ENCODE data around the gene PDZRN4.

The PDZRN4 gene

GRCh38 chr12:41327096-41327895 is 139.2 kb downstream of the PDZRN4 start:
- Mint-ChIP-seq H3K4me3 (no peak overlapping the region), H3K27ac (no peak overlapping the region), H3K4me1 (ENCODE audit: low read depth) (peaks cover 9% of the 10 kb centered on the region), H3K36me3 (ENCODE audit: low read depth) (no peaks in the 10 kb centered on the region), H3K9me3 (peaks cover 12% of the 10 kb centered on the region), H3K27me3 (no peaks in the 10 kb centered on the region)
- intact Hi-C loops (cut with micrococcal nuclease): no loop called here

- no peaks in the 10 kb centered on the region for H3K36me3 Mint-ChIP-seq (ENCODE audit: low read depth)
- peaks cover 3% of the 10 kb centered on the region for H3K4me1 Mint-ChIP-seq (ENCODE audit: low read depth)
- intact Hi-C loops (cut with micrococcal nuclease): no loop called here
- H3K9me3 Mint-ChIP-seq: peaks cover 31% of the 10 kb centered on the region
- no peak overlapping the region for H3K27ac Mint-ChIP-seq
- H3K27me3 Mint-ChIP-seq: no peaks in the 10 kb centered on the region
- H3K4me3 Mint-ChIP-seq: no peak overlapping the region
Measured at GRCh38 chr12:41333974-41334373, 145.9 kb downstream of the PDZRN4 start.

DNA sequence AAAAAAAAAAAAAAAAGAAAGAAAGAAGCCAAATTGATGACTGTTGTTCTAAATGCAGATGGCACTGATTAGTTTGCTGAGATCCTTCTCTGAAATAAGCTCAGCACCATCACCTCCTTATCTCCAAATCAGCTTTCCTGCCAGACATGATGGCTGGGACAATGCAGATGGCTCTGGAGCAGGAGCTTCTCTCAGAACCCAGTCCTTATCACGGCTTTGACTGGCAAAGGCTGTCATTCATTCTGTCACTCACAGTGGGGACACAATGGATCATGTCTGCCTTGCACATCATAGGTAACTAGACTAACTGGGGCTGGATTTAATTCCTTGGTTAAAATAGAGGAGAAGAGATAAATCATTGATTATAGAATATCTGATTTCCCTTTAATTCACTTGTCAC is 146.3 kb downstream of the PDZRN4 start:
- Mint-ChIP-seq H3K4me3 (no peak overlapping the region), H3K36me3 (ENCODE audit: low read depth) (no peaks in the 10 kb centered on the region), H3K27ac (no peak overlapping the region), H3K27me3 (no peaks in the 10 kb centered on the region), H3K9me3 (peaks cover 31% of the 10 kb centered on the region), H3K4me1 (ENCODE audit: low read depth) (peaks cover 7% of the 10 kb centered on the region)
- intact Hi-C loops (cut with micrococcal nuclease): no loop called here

GRCh38 chr12:41336041-41336549 is 148.0 kb downstream of the PDZRN4 start:
- Mint-ChIP-seq H3K27ac (no peak overlapping the region), H3K4me1 (ENCODE audit: low read depth) (peaks cover 22% of the 10 kb centered on the region), H3K27me3 (no peaks in the 10 kb centered on the region), H3K9me3 (peaks cover 40% of the 10 kb centered on the region), H3K4me3 (no peak overlapping the region), H3K36me3 (ENCODE audit: low read depth) (no peaks in the 10 kb centered on the region)
- intact Hi-C loops (cut with micrococcal nuclease): no loop called here

DNA sequence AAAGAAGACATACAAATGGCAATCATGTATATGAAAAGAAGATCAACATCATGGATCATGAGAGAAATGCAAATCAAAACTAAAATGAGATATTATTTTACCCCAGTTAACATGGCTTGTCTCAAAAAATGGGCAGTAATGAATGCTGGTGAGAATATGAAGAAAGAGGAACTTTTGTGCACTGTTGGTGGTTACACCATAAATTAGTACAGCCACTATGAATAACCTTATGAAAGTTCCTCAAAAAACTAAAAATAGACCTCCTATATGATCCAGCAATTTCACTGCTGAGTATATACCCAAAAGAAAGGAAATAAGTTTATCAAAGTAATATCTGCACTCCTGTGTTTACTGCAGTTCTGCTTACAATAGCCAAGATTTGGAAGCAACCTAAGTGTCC is 151.7 kb downstream of the PDZRN4 start:
- intact Hi-C loops (cut with micrococcal nuclease): no loop called here
- Mint-ChIP-seq H3K27ac (no peak overlapping the region), H3K36me3 (ENCODE audit: low read depth) (no peaks in the 10 kb centered on the region), H3K4me3 (no peak overlapping the region), H3K9me3 (peaks cover 23% of the 10 kb centered on the region), H3K27me3 (no peaks in the 10 kb centered on the region), H3K4me1 (ENCODE audit: low read depth) (peaks cover 28% of the 10 kb centered on the region)

- no peaks in the 10 kb centered on the region for H3K36me3 Mint-ChIP-seq (ENCODE audit: low read depth)
- H3K4me1 Mint-ChIP-seq (ENCODE audit: low read depth): peaks cover 16% of the 10 kb centered on the region
- H3K27ac Mint-ChIP-seq: no peak overlapping the region
- no peak overlapping the region for H3K4me3 Mint-ChIP-seq
- H3K9me3 Mint-ChIP-seq: peaks cover 6% of the 10 kb centered on the region
- no peaks in the 10 kb centered on the region for H3K27me3 Mint-ChIP-seq
- intact Hi-C loops (cut with micrococcal nuclease): no loop called here
Measured at GRCh38 chr12:41344776-41345470, 156.8 kb downstream of the PDZRN4 start.

DNA sequence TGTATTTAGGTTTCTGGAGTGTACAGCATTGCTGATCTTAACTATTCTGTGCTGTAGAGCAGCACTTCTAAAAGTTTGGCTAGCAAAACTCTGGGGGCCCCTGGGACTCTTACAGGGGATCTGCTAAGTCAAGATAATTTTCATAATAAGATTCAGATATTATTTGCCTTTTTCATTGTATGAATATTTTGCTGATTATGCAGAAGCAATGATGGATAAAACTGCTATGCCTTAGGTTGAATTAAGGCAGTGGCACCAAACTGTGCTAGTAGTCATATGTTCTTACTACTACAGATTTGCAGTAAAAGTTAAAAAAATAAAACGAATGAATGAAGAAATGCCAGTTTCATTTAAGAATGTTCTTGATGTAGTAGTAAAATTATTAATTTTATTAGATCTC is 160.1 kb downstream of the PDZRN4 start:
- Mint-ChIP-seq H3K27ac (no peak overlapping the region), H3K4me1 (ENCODE audit: low read depth) (peaks cover 3% of the 10 kb centered on the region), H3K27me3 (no peaks in the 10 kb centered on the region), H3K9me3 (peaks cover 20% of the 10 kb centered on the region), H3K36me3 (ENCODE audit: low read depth) (peaks cover 4% of the 10 kb centered on the region), H3K4me3 (no peak overlapping the region)
- intact Hi-C loops (cut with micrococcal nuclease): no loop called here

- intact Hi-C loops (cut with micrococcal nuclease): no loop called here
- H3K27me3 Mint-ChIP-seq: no peaks in the 10 kb centered on the region
- H3K4me3 Mint-ChIP-seq: no peak overlapping the region
- H3K27ac Mint-ChIP-seq: no peak overlapping the region
- H3K9me3 Mint-ChIP-seq: peaks cover 23% of the 10 kb centered on the region
- H3K4me1 Mint-ChIP-seq (ENCODE audit: low read depth): no peaks in the 10 kb centered on the region
- peaks cover 2% of the 10 kb centered on the region for H3K36me3 Mint-ChIP-seq (ENCODE audit: low read depth)
Measured at GRCh38 chr12:41356181-41356580, 168.1 kb downstream of the PDZRN4 start.

GRCh38 chr12:41361738-41362137 is 173.6 kb downstream of the PDZRN4 start:
- no peak overlapping the region for H3K4me3 Mint-ChIP-seq
- intact Hi-C loops (cut with micrococcal nuclease): no loop called here
- H3K36me3 Mint-ChIP-seq (ENCODE audit: low read depth): no peaks in the 10 kb centered on the region
- no peaks in the 10 kb centered on the region for H3K4me1 Mint-ChIP-seq (ENCODE audit: low read depth)
- H3K27me3 Mint-ChIP-seq: no peaks in the 10 kb centered on the region
- H3K9me3 Mint-ChIP-seq: peaks cover 9% of the 10 kb centered on the region
- no peak overlapping the region for H3K27ac Mint-ChIP-seq

DNA sequence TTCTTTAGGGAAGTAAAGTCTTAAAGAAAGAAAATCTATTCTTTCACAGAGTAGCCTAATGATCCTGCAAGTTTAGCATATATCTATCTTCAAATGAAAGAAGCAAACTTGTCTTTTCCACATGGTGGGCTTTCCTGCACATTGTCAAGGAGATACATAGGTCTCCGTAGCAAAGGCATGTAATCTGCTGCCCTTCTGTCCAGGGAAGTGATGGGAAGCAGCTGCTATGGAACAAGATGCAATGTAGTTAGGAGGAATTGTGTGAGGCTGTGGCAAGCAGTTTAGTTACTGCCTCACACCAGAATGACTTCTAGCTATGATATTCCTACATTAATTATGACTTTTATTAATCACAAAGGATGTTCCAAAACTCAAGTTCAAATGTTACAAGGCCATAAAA is 174.4 kb downstream of the PDZRN4 start:
- Mint-ChIP-seq H3K27me3 (no peaks in the 10 kb centered on the region), H3K36me3 (ENCODE audit: low read depth) (no peaks in the 10 kb centered on the region), H3K27ac (no peak overlapping the region), H3K4me1 (ENCODE audit: low read depth) (no peaks in the 10 kb centered on the region), H3K4me3 (no peak overlapping the region), H3K9me3 (peaks cover 9% of the 10 kb centered on the region)
- intact Hi-C loops (cut with micrococcal nuclease): no loop called here

DNA sequence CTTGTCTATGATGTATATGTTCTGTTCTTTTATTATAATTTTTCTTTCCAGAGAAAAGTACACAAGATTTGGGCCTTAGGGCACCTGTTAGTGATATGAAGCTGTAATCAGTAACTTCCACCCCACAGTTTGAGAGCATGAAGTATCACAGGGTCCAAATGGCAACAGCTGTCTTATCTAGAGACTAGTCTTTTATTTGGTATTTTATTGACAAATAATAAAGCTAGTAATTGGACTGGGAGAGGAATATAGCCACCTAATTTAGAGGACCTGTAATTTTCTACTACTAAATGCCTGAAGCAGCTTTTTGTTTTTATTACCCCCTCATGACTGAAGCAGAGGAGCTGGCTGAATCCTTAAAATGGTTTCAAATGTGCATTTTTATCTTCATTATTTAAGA is 174.8 kb downstream of the PDZRN4 start:
- H3K36me3 Mint-ChIP-seq (ENCODE audit: low read depth): no peaks in the 10 kb centered on the region
- no peaks in the 10 kb centered on the region for H3K4me1 Mint-ChIP-seq (ENCODE audit: low read depth)
- no peaks in the 10 kb centered on the region for H3K27me3 Mint-ChIP-seq
- peaks cover 10% of the 10 kb centered on the region for H3K9me3 Mint-ChIP-seq
- H3K27ac Mint-ChIP-seq: no peak overlapping the region
- intact Hi-C loops (cut with micrococcal nuclease): no loop called here
- no peak overlapping the region for H3K4me3 Mint-ChIP-seq

GRCh38 chr12:41364211-41364610 is 176.1 kb downstream of the PDZRN4 start:
- H3K4me1 Mint-ChIP-seq (ENCODE audit: low read depth): no peaks in the 10 kb centered on the region
- H3K9me3 Mint-ChIP-seq: peaks cover 17% of the 10 kb centered on the region
- intact Hi-C loops (cut with micrococcal nuclease): no loop called here
- H3K4me3 Mint-ChIP-seq: no peak overlapping the region
- H3K27ac Mint-ChIP-seq: no peak overlapping the region
- H3K27me3 Mint-ChIP-seq: no peaks in the 10 kb centered on the region
- H3K36me3 Mint-ChIP-seq (ENCODE audit: low read depth): no peaks in the 10 kb centered on the region

- H3K4me1 Mint-ChIP-seq (ENCODE audit: low read depth): no peaks in the 10 kb centered on the region
- H3K36me3 Mint-ChIP-seq (ENCODE audit: low read depth): no peaks in the 10 kb centered on the region
- intact Hi-C loops (cut with micrococcal nuclease): no loop called here
- no peaks in the 10 kb centered on the region for H3K27me3 Mint-ChIP-seq
- peaks cover 9% of the 10 kb centered on the region for H3K9me3 Mint-ChIP-seq
- no peak overlapping the region for H3K27ac Mint-ChIP-seq
- H3K4me3 Mint-ChIP-seq: no peak overlapping the region
Measured at GRCh38 chr12:41365653-41366171, 177.6 kb downstream of the PDZRN4 start.

- H3K36me3 Mint-ChIP-seq (ENCODE audit: low read depth): no peaks in the 10 kb centered on the region
- no peaks in the 10 kb centered on the region for H3K27me3 Mint-ChIP-seq
- H3K4me1 Mint-ChIP-seq (ENCODE audit: low read depth): no peaks in the 10 kb centered on the region
- H3K9me3 Mint-ChIP-seq: peaks cover 19% of the 10 kb centered on the region
- intact Hi-C loops (cut with micrococcal nuclease): no loop called here
- H3K27ac Mint-ChIP-seq: no peak overlapping the region
- H3K4me3 Mint-ChIP-seq: no peak overlapping the region
Measured at GRCh38 chr12:41367726-41368405, 179.7 kb downstream of the PDZRN4 start.

Measured in dendritic cell treated with granulocyte-macrophage colony-stimulating factor and Interleukin-4, amounts not matched to agents 40 ng/mL and 50 ng/mL, for 4 days (primary cell).